GM18907 (cell line): ENCODE data around the gene FBLN7.

Experiments
- ATAC-seq: cut with Tn5 transposase; IDR thresholded peaks from one replicate; pipeline ENCODE4 v1.9.1; 2021; ENCODE audit warnings: mild to moderate bottlenecking, moderate library complexity; ENCODE audit not compliant: unreplicated experiment

Gene FBLN7

DNA sequence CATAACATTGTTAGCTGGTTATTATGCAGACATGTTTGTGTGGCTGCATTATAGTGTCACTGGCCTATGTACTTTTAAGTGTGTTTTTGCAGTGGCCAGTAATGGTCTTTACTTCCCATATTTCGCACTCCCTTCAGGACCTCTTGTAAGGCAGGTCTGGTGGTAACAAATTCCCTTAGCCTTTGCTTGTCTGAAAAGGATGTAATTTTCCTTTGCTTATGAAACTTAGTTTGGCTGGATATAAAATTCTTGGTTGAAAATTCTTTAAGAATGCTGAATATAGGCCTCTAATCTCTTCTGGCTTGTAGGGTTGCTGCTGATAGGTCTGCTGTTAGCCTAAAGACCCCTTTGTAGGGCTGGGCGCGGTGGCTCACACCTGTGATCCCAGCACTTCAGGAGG, 82.0 kb downstream of the FBLN7 start:
- no peak for ATAC-seq

DNA sequence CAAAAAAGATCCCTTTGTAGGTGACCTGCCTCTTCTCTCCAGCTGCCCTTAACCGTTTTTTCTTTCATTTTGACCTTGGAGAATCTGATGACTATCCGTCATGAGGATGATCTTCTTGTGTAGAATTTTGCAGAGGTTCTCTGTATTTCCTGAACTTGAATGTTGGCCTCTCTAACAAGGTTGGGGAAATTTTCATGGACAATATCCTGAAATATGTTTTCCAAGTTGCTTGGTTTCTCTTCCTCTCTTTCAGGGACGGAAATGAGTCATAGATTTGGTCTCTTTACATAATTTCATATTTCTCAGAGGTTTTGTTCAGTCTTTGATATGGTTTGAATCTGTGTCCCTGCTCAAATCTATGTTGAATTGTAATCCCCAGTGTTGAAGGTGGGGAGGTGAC, 82.6 kb downstream of the FBLN7 start:
- ATAC-seq = no peak

DNA sequence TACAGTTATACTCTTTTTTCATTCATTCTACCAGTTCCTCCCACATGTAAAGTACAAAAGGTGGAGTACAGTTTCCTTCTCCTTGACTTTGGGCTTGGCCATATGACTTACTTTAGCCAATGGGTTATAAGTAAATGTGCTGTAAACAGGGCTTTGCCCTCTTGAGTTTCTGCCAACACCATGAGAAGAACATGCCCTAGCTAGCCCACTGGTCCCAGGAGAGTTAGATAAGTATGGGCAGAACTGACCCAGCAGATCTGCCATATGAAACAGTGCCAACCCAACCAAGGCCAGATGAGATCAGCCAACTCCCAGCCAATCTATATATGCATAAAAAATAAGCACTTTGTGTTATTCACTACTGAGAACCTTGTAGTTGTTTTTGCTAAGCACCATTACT, 91.2 kb downstream of the FBLN7 start:
- ATAC-seq = no peak

DNA sequence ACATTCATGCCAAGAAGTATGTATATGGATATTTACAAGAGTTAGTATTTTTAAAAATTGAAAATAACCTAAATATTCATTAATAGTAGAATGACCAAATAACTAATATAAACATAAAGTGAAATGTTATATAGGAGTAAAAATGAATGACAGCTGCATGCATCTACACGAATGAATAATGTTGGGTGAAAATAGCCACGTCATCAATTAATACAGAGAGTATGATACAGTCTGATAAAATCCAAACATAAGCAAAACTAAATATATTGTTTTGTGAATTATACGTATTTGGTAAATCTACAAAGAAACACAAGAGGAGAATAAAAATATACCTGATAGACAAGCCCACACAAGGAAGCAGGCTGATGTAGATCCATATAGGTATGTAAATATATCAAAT, 92.2 kb downstream of the FBLN7 start:
- ATAC-seq = no peak
